ENCODE data around the gene TREML1.
"Not testable (repeated sequence)": the region's sequence is repeated elsewhere in the genome, so short reads cannot be mapped to it uniquely, and the experiment has no call there.

Gene TREML1, protein sequence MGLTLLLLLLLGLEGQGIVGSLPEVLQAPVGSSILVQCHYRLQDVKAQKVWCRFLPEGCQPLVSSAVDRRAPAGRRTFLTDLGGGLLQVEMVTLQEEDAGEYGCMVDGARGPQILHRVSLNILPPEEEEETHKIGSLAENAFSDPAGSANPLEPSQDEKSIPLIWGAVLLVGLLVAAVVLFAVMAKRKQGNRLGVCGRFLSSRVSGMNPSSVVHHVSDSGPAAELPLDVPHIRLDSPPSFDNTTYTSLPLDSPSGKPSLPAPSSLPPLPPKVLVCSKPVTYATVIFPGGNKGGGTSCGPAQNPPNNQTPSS

DNA sequence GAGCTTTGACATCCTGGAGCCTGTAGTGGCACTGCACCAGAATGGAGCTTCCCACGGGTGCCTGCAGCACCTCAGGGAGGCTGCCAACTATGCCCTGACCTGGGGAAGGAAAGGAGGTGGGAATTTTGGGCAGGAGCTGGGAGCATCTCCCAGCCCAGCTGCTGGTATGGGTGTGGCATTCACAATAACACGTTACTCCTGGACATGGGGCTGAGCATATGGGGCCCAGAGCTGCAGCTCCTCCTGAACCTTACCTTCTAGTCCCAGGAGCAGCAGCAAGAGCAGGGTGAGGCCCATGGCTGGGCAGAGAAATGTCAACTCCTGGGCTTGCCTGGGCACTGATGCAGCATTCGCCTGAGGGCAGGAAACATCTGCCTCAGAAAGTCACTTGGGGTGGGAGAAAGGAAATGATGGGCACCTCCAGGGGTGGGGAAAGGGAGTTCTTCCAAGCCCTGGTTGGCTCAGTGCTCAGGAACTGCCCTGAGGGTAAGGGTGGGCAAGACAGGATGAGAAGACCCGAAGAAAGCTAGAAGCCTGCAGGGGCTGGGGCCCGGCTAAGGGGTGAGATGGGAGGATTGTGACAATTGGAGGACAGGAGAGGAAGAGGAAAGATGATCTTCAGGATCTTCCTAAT is at the start of gene TREML1:
TREML1 (minus strand) TSS at position 356 of the 634 bp plus-strand sequence; CDS start at position 297, 59 bp downstream.
- DNase-seq, result no peak

DNA sequence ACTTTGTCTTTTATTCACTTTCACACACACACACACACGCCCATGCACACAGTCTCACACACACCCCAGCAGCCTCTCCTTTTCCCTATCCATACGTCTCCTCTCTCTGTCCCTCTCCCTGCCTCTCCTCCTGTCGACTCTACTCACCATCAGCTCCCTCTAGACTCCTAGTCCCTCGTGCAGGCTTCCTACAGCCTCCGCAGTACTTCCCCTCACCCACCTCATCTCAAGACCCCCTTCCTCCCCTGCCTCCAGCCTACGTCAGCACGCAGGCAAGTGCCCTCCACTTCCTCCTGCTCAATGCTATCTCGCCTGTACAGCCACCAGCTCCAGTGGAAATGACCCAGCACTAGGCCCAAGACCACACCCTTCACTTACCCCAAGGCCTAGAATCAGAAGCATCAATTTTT is 47.6 kb upstream of the TREML1 start:
- no peak for DNase-seq

DNA sequence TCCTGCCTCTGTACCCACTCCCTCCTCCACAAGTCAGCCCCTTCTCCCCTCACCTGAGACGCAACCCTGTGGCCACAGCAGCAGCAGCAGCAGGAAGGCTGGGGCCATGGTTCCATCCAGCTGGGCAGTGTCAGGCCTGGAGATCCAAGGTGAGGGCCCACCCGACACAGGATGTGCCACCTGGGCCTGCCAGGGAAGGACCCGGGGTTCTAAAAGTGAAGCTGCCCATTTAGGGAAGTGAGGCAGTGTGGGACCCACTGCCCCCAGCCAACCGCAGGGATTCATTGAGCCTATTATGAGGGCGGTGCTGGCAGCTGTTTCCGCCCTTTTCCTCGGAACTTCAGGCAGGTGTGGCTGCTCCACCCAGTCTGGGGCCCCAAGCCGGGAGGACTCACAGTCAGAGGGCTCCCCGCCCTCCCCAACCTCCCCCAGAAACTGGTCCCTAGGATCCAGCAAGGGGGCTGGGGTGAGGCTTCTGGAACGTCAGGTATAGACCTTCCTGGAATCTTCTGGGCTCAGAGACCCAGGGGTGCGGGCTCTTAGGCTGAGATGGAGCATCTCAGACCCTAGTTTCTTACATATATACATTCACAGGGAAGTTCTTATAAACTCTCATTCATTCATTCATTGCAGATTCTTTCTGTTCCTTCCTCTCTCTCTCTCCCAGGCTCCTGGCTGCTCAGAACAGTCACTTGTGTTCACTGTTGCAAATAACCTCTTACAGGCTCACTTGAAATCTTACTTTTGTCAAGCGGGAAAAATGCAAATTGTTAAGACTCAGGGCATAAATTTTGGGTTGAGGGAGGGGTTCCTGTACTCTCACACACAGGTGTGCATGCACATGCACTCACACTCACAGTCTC is 47.0 kb upstream of the TREML1 start, which contains the start of gene TREML2:
TREML2 (minus strand) TSS at position 249 of the 863 bp plus-strand sequence; CDS start at position 108, 141 bp downstream.
- no peak for DNase-seq

- no peak for DNase-seq
Observed at GRCh38 chr6:41200296-41200900, 46.3 kb upstream of the TREML1 start.

DNA sequence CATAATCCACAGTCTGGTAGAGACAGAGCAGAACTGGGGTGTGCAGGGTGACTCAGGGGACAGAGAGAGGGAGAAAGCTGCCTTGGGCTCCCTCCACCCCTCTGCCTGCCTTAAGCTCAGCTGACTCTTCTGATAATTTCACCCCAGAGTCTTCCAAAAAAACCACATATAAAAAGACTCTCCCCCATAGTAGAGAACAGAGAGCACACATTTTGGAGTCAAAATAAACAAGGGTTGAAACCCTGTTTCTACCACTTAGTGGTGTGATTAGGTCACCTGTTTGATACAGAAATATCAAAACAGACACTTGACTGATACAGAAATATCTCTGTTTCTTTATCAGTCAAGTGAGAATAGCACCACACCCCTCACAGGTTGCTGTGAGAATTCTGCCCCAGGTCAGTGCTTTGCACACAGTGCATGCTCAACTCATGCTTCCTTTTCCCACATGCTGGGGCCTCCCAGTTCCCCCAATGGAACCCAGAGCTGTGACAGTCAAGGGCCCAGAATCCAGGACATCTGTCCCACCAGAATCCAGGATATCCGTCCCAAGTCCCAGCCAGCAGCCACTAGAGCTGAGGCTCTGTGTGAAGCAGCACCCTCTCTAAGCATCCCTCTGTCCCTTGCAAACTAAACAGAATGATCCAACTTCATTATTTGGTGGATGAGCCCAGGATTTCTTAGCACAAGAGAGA is 45.6 kb upstream of the TREML1 start:
- DNase-seq, result no peak

GRCh38 chr6:41197234-41197633 is 43.1 kb upstream of the TREML1 start:
- no peak for DNase-seq

DNA sequence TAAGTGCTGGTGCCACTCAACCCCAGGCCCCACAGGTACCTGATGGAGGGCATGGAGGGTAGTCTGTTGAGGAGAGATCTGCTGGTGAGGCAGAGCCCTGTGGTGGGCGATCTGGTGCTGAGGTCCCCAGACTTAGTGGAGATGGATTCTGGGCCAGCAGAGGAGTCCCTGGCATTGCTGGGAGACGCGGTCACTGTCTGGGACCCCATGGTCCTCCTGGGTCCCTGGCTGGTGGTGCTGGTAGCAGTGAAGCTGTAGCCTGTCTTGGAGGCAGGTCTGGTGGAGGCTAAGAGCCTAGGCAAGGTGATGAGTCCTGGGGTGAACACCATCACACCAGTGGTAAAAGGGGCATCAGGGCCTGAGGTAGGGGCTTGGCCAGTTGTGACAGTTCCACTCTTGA is 40.2 kb upstream of the TREML1 start:
- DNase-seq, result no peak

DNA sequence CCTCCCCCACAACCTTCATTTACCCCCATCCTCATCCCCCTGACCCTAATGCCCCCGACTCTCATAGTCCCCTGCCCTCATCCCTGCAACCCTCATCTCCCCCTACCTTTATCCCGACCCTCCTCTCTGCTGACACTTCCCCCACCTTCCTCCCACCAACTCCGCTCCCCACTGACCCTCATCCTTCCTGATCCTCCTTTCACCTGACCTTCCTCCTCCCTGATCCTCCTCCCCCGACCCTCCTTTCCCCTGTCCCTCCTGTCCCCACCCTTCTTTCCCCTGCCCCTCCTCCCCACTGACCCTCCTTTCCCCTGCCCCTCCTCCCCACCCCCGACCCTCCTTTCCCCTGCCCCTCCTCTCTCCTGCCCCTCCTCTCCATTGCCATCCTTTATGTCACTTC is 39.7 kb upstream of the TREML1 start:
- no peak for DNase-seq

GRCh38 chr6:41193171-41193734 is 39.1 kb upstream of the TREML1 start:
- DNase-seq, result peak; percentile 53

GRCh38 chr6:41191569-41191968 is 37.4 kb upstream of the TREML1 start:
- DNase-seq, result no peak

GRCh38 chr6:41190791-41191190 is 36.6 kb upstream of the TREML1 start:
- no peak for DNase-seq

DNA sequence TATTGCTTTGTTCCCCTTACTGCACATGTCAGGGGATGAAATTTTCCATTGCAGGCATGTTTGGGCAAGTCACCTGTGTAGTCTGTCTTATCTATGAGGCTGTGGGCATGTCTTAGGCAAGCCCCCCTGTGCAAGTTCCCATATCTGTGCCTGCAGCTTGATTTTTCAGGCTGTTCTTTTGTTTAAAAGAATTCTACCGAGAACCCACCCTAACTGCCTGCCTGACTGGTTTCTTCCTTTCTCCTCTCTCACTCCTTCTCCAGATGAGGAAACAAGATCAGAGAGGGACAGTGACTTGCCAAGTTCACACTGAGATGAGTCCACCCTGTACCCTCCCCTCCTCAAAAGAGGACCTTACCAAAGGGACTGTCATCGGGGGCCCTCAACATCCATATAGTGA is 35.8 kb upstream of the TREML1 start:
- DNase-seq, result no peak

GRCh38 chr6:41189046-41189445 is 34.9 kb upstream of the TREML1 start:
- DNase-seq, result not testable (repeated sequence)

DNA sequence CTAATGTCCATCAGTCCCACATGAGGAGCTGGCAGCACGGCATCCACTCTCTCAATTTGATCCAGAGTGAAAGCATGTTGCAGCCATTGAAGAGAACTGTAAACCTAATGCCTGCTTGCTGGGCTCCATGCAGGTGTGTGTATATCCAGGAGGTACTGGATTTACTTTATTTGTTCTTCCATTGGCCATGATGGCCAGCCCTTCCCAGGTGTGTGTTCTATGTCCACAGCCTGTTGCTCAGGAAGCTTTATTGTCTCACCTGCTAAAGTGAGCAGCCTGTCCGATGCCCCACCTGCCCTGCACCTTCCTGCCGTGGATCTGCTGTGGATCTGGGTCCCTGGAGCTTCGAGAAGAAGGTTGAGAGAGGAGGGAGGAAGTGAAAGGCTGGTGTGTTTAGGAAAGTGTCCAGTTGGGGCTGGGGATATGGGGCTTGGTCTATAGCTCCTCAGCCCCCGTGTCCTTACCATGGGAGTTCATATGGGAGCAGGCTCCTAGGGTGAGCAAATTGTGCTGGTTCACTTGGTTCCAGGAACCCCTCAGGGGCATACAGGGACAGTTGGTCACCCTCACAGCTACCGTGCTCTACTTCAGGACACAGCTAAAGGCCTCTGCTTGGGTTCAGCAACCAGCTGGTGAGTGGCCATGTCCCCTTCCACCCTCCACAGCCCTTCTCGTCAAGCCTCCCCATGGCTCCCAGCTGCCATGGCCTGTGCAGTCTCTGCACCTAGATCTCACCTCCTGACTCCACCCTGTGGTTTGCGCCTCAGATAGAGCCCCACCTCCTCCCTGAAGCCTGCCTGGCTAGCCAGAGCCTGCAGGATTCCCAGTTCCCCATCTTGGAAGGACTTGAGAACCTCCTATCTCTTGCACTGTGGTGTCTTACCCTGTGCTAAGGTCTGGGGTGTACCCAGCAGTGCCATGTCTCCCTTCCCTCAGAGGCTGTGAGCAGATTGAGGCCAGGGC is 34.1 kb upstream of the TREML1 start:
- no peak for DNase-seq

DNA sequence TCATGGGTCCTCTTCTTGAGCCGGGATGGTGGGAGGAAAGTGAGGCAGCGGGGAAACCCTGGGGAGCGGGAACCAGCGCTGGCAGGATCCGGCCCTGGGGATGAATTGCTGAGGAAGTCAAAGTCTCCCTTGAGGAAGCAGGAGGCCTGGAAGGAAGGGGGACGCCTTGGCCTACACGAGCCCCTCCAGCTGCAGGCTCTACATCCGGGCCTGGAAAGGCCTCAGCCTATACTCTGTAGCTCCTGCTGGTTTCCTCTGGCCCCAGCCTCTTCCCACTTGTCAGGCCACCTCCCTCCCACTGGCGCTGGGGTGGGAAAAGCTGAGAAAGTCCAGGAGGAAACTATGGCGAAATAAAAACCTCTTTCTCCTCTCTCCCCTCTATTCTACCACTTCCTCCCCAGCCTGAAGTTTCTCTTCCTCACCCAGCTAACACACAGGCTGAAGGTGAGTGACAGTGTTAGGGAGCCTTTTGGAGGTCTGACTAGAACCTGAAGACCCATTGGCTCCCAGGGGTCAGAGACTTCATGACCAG is 31.9 kb upstream of the TREML1 start:
- DNase-seq, result no peak

DNA sequence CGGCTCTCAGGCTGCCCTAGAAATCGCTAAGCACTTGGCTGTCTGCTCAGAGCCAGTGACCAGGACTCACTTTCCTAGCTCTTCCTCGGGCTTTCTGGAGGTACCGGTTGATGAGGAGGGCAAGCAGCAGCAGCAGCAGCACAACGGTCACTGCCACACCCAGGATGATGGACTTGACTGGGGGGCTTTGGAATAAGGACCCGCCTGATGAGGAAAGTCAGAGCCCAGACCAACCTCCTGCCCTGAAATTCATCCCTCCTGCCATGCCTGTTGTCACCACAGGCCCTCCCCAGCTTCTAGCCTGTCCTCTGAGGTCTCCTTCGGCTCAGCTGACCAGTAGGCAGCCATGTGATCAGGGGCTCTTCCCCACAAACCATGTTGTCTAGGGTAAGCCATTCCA is 30.6 kb upstream of the TREML1 start:
- no peak for DNase-seq

- DNase-seq, result peak; percentile 90
Observed at GRCh38 chr6:41182069-41183034, 28.2 kb upstream of the TREML1 start.

GRCh38 chr6:41181566-41181965 is 27.4 kb upstream of the TREML1 start:
- DNase-seq, result peak; percentile 63

DNA sequence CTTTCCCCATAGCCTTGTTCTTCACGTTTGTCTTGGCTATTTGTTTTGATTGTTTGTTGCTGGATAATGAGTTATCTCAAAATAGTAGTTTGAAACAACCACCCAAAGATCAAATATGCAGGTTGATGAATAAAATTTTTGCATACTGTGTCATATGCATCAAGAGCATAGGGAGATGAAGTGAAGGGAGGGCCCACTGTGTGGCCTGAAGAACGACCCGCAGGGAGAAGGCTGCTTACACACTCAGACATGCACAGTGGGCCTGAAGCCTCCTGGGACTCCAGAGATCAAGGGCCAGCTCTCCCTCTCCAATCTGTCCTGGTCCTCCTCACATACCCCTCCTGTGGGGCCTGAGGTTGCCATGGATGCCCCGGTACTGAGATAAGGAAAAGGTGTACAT is 25.0 kb upstream of the TREML1 start:
- DNase-seq, result no peak

Data from NCI-H82 (cell line).